Mesothelial cell of epicardium (in vitro differentiated cells): ENCODE measurements around the gene EIF2B2. TPM values are rescaled to one million over a fixed set of nuclear protein-coding genes. Genes with fewer than 3 reads are reported as not detected.

Experiments
- DNase-seq, 2 experiments: peaks; one replicate each; pipeline ENCODE4 v3.0.0; 2021; ENCODE audit warnings: low spot score in 2 of 2; ENCODE audit not compliant: unreplicated experiment in 2 of 2
- H3K27ac Mint-ChIP-seq: 2 replicates; pipeline ENCODE4 v1.8.0; 2021; ENCODE audit warnings: mixed read lengths
- H3K27me3 Mint-ChIP-seq: 2 replicates; pipeline ENCODE4 v1.8.0; 2021; ENCODE audit warnings: low read depth, mixed read lengths
- H3K36me3 Mint-ChIP-seq: 2 replicates; pipeline ENCODE4 v1.8.0; 2021; ENCODE audit warnings: mixed read lengths
- H3K4me1 Mint-ChIP-seq: 2 replicates; pipeline ENCODE4 v1.8.0; 2021; ENCODE audit warnings: mixed read lengths
- H3K4me3 Mint-ChIP-seq: 2 replicates; pipeline ENCODE4 v1.8.0; 2021; ENCODE audit warnings: mild to moderate bottlenecking, moderate library complexity, mixed read lengths
- H3K9me3 Mint-ChIP-seq: 2 replicates; pipeline ENCODE4 v1.8.0; 2021; ENCODE audit warnings: mixed read lengths
- CTCF ChIP-seq: fragments of 200-600 bp; sonication (generic); IDR thresholded peaks from one replicate; pipeline ENCODE4 v1.5.0; 2021; ENCODE audit warnings: antibody characterized with exemption; ENCODE audit not compliant: unreplicated experiment
- total RNA-seq: library from RNA; stranded (reverse); gene quantifications from 3 replicates; pipeline ENCODE4 v1.2.1, GENCODE V29; 2021

The EIF2B2 gene
- total RNA-seq, 1 donor from 2014 or later = 33.9 TPM

DNA sequence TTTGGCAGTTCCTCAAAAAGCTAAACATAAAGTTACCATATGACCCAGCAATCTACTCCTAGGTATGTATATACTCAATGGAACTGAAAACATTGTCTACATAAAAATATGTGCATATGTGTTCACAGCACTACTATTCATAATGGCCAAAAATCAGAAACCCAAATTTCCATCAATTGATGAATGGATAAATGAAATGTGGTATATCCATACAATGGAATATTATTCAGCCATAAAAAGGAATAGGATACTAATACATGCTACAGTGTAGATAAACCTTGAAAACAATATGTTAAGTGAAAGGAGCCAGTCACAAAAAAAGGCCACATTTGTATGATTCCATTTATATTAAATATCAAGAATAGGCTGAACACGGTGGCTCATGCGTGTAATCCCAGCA lies 57.7 kb downstream of the EIF2B2 start:
- H3K27ac Mint-ChIP-seq = no peak overlapping the region
- no peak for TF ChIP-seq CTCF
- H3K4me1 Mint-ChIP-seq = peaks cover 20% of the 10 kb centered on the region
- H3K4me3 Mint-ChIP-seq = no peak overlapping the region
- H3K36me3 Mint-ChIP-seq = peaks cover 23% of the 10 kb centered on the region
- H3K9me3 Mint-ChIP-seq = peaks cover 7% of the 10 kb centered on the region
- no peaks in the 10 kb centered on the region for H3K27me3 Mint-ChIP-seq
- DNase-seq = no peak

Other genes starting within 250 kb of the EIF2B2 start
- 125 to 135 TPM (median 125 TPM) in 3 replicates for gene YLPM1, start 239.6 kb upstream of the EIF2B2 start, total RNA-seq
- not detected in 3 replicates for gene PROX2, start 126.8 kb upstream of the EIF2B2 start, total RNA-seq
- gene DLST, start 121.0 kb upstream of the EIF2B2 start, total RNA-seq = 74.4 to 81.5 TPM (median 79.7 TPM) in 3 replicates
- gene RPS6KL1, start 79.7 kb upstream of the EIF2B2 start, total RNA-seq = 0.13 to 1.1 TPM (median 0.70 TPM) in 3 replicates
- 8.4 to 9.6 TPM (median 8.6 TPM) in 3 replicates for gene PGF, start 47.3 kb upstream of the EIF2B2 start, total RNA-seq
- gene MLH3, start 48.5 kb downstream of the EIF2B2 start, total RNA-seq = 40.3 to 47.4 TPM (median 47.0 TPM) in 3 replicates
- 16.7 to 17.5 TPM (median 17.3 TPM) in 3 replicates for gene ACYP1, start 61.1 kb downstream of the EIF2B2 start, total RNA-seq
- gene ZC2HC1C, start 66.7 kb downstream of the EIF2B2 start, total RNA-seq = 2.3 to 3.6 TPM (median 2.4 TPM) in 3 replicates
- 116 to 133 TPM (median 121 TPM) in 3 replicates for gene NEK9, start 124.1 kb downstream of the EIF2B2 start, total RNA-seq
- gene TMED10, start 173.7 kb downstream of the EIF2B2 start, total RNA-seq = 237 to 242 TPM (median 241 TPM) in 3 replicates